K562 (cell line): ENCODE measurements around the gene KLC1. TPM values are rescaled to one million over a fixed set of nuclear protein-coding genes. Genes with fewer than 3 reads are reported as not detected.

Experiments
- ATAC-seq: fragments of 200-7000 bp; cut with Tn5 transposase; 3 replicates; pipeline ENCODE4 v1.9.1; 2020; ENCODE audit warnings: moderate library complexity
- BruUV-seq: library from RNA; stranded (reverse); fragments of 400-500 nt; replicated peaks from 2 replicates; lab custom pipeline; 2021; lab: Mats Ljungman, UMichigan
- CTCF ChIA-PET: fragments of 300-600 bp; formaldehyde crosslinking; extraction: SDS; loops from one replicate; lab custom pipeline; 2021; ENCODE audit warnings: low intra/inter-chr PET ratio; lab: Yijun Ruan, JAX
- POLR2A ChIA-PET: fragments of 300-600, 350-650 bp; sonication (Branson Sonifier 250); formaldehyde crosslinking; extraction: SDS; loops from one replicate; lab custom pipeline; 2021; ENCODE audit warnings: antibody characterized with exemption, inconsistent platforms; lab: Yijun Ruan, JAX
- DNase-seq, 4 experiments: peaks; one replicate each; pipeline versions ENCODE4 v3.0.0 to v3.0.0-alpha.2; 2011 to 2018; ENCODE audit warnings: low spot score in 3 of 4, mixed read lengths in 3 of 4; ENCODE audit errors: extremely low read depth in 1 of 4
- FAIRE-seq: peaks from 2 replicates; lab custom pipeline; 2011; peaks lifted over from hg19 to GRCh38; lab: Jason Lieb, UNC
- H2AFZ ChIP-seq: 2 replicates; pipeline ENCODE4 v1.6.0; 2011; ENCODE audit warnings: low read depth, low read length, control low read depth, inconsistent platforms
- H3K27ac ChIP-seq: fragments of 200-600 bp; 3 replicates; pipeline ENCODE4 v1.8.0; 2011; ENCODE audit warnings: low read depth, mild to moderate bottlenecking, control low read depth, inconsistent platforms, low read length, moderate library complexity, mixed read lengths; ENCODE audit errors: extremely low read depth
- H3K27me3 ChIP-seq, 2 experiments: fragments of 300-600 bp in 1 of 2; 2 replicates in 1 of 2; 3 replicates in 1 of 2; pipeline versions ENCODE4 v1.6.0 to v1.8.0; 2011; ENCODE audit warnings: inconsistent platforms in 2 of 2, low read length in 2 of 2, mild to moderate bottlenecking in 1 of 2, mixed read lengths in 1 of 2, moderate library complexity in 1 of 2; ENCODE audit not compliant: control insufficient read depth in 2 of 2, insufficient read depth in 2 of 2
- H3K36me3 ChIP-seq: fragments of 300-600 bp; 3 replicates; pipeline ENCODE4 v1.8.0; 2011; ENCODE audit warnings: mild to moderate bottlenecking, low read length, inconsistent platforms; ENCODE audit not compliant: control insufficient read depth, insufficient read depth
- H3K4me1 ChIP-seq, 2 experiments: fragments of 200-600 bp in 1 of 2; replicated peaks in 1 of 2; 2 replicates in 1 of 2; 3 replicates in 1 of 2; pipeline versions ENCODE4 v1.5.1 to v1.8.0; 2011; ENCODE audit warnings: inconsistent platforms in 2 of 2, low read length in 2 of 2, mild to moderate bottlenecking in 1 of 2, mixed read lengths in 1 of 2, moderate library complexity in 1 of 2; ENCODE audit not compliant: control insufficient read depth in 2 of 2, insufficient read depth in 2 of 2
- H3K4me2 ChIP-seq: 2 replicates; pipeline ENCODE4 v1.6.1; 2011; ENCODE audit warnings: low read length, control low read depth, inconsistent platforms, mixed read lengths; ENCODE audit not compliant: insufficient read depth
- H3K4me3 ChIP-seq: fragments of 200-600 bp; sonication (generic), shearing (Covaris generic); 2 replicates; pipeline ENCODE4 v1.5.1; 2016; ENCODE audit warnings: control low read depth, inconsistent platforms
- H3K79me2 ChIP-seq: fragments of 200-600 bp; 3 replicates; pipeline ENCODE4 v1.8.0; 2011; ENCODE audit warnings: low read length, inconsistent platforms; ENCODE audit not compliant: control insufficient read depth, insufficient read depth
- H3K9ac ChIP-seq, 2 experiments: 2 replicates each; pipeline versions ENCODE4 v1.6.0 to v1.6.1; 2011; ENCODE audit warnings: low read depth in 2 of 2, low read length in 2 of 2, control low read depth in 1 of 2, inconsistent platforms in 1 of 2, mild to moderate bottlenecking in 1 of 2, mixed read lengths in 1 of 2; ENCODE audit not compliant: insufficient read depth in 1 of 2
- H3K9me1 ChIP-seq: one replicate; pipeline ENCODE4 v1.6.0; 2011; ENCODE audit warnings: inconsistent platforms, mild to moderate bottlenecking, low read length, moderate library complexity; ENCODE audit not compliant: control insufficient read depth, insufficient read depth
- H3K9me3 ChIP-seq: replicated peaks from 2 replicates; pipeline ENCODE4 v1.5.1; 2011; ENCODE audit warnings: low read depth, low read length, inconsistent platforms; ENCODE audit not compliant: control insufficient read depth, insufficient read depth
- H4K20me1 ChIP-seq: replicated peaks from 2 replicates; pipeline ENCODE4 v1.6.1; 2011; ENCODE audit warnings: low read length, inconsistent platforms, mixed read lengths; ENCODE audit not compliant: control insufficient read depth, insufficient read depth
- CBX5 ChIP-seq: IDR thresholded peaks from 2 replicates; pipeline ENCODE4 v1.6.1; 2014; ENCODE audit warnings: low read depth, borderline replicate concordance
- LCOR ChIP-seq: sonication (generic); formaldehyde crosslinking; IDR thresholded peaks from 2 replicates; pipeline ENCODE4 v1.8.0; 2022; ENCODE audit warnings: mild to moderate bottlenecking, missing genetic modification reagents
- MTF1 ChIP-seq: fragments of 250-450 bp; sonication (Bioruptor Pico); IDR thresholded peaks from 2 replicates; pipeline ENCODE4 v1.9.0; 2021; ENCODE audit warnings: moderate library complexity, mild to moderate bottlenecking, inconsistent platforms, borderline replicate concordance
- RBM25 ChIP-seq: fragments of 200-400 bp; formaldehyde crosslinking; IDR thresholded peaks from 2 replicates; pipeline ENCODE4 v1.6.1; 2018; ENCODE audit warnings: low read length, low read depth, moderate library complexity; ENCODE audit not compliant: severe bottlenecking
- ZC3H11A ChIP-seq: IDR thresholded peaks from 2 replicates; pipeline ENCODE4 v1.6.1; 2012; ENCODE audit warnings: low read depth, low read length, improper control_type of control experiment
- WGBS: fragments of 100-300 bp; shearing (Covaris generic); methylation state at CpG from one replicate; pipeline ENCODE4 v1.1.6; 2016; ENCODE audit warnings: low coverage, mixed read lengths; ENCODE audit not compliant: insufficient coverage; ENCODE audit errors: missing lambda C conversion rate; 5-methylcytosine and 5-hydroxymethylcytosine counted together
- in situ Hi-C: fragments of 300-500 bp; cut with MboI; formaldehyde crosslinking; loops from 4 replicates; pipeline ENCODE4 v1.15.0; 2018; ENCODE audit warnings: inconsistent platforms, mixed read lengths
- intact Hi-C: fragments of 100-400 bp; cut with micrococcal nuclease; formaldehyde crosslinking; loops from 2 replicates; pipeline ENCODE4 v1.14.2; 2022
- polyA plus RNA-seq, 8 experiments: library from polyadenylated mRNA; depleted of rRNA in 4 of 8; stranded (reverse) in 5 of 8; unstranded in 3 of 8; fragments of >200 nt; fragmentation: Nextera tagmentation in 2 of 8; fragmentation: Illumina TruSeq in 1 of 8; extraction: Ambion mirVana in 2 of 8; extraction: Trizol in 1 of 8; gene quantifications; 2 replicates each; pipeline versions ENCODE4 v1.2.1 to v1.2.3, GENCODE V29; 2011 to 2014; ENCODE audit warnings: inconsistent platforms in 1 of 8, missing spikeins in 1 of 8
- total RNA-seq, 7 experiments: library from RNA; depleted of rRNA in 6 of 7; stranded (reverse); fragments of >200 nt in 6 of 7; fragmentation: Illumina TruSeq in 2 of 7; extraction: Trizol in 2 of 7; gene quantifications; 2 replicates each; pipeline versions ENCODE4 v1.2.1 to v1.2.3, GENCODE V29; 2011 to 2021; ENCODE audit warnings: low replicate concordance in 1 of 7
- TF ChIP-seq, protein P1 (sequence below): fragments of 200-800 bp; sonication (Bioruptor generic); IDR thresholded peaks from 2 replicates; pipeline ENCODE4 v1.6.1; 2016; ENCODE audit warnings: missing genetic modification characterization, missing compliant biosample characterization
- TF ChIP-seq, protein P2 (sequence below): fragments of 250-450 bp; sonication (Bioruptor Pico); IDR thresholded peaks from 2 replicates; pipeline ENCODE4 v1.8.0; 2021; ENCODE audit warnings: mild to moderate bottlenecking, moderate library complexity

KLC1 gene
- total and polyA plus RNA-seq, 9 of the 15 experiments (the other 6 are each of a cell fraction or from before 2014, with no cell fraction given), result 4.9 to 134 (median 54.8) TPM

DNA sequence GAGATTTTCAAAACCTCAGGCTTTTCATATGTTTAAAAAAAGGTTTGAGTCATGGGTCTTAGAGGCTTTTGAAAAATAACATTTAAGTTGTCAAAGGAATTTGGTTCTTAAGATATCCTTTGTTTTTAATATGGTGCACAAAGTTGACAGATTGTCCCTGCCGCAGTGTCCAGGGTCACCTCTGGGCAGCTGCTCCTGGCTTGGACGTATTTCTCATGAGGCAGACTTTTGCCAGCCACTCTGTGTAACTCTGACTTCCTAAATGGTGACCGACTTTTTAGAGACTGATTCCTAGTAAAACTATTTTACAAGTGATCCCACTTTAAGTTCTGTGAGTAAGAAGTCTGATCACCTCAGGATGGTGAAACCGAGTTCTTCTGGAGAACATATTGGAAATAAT, 58.7 kb downstream of the KLC1 start:
- no peak overlapping the region for H3K9ac ChIP-seq
- no peak overlapping the region for H3K27ac ChIP-seq
- no peak overlapping the region for H2AFZ ChIP-seq
- BruUV-seq, result no TSS peak
- in situ Hi-C loops (no loop called here), intact Hi-C loops (loop anchor here (10.0 kb wide), 1 partner anchor 113 kb away; no protein-coding TSS in a partner anchor)
- no peak overlapping the region for H3K4me3 ChIP-seq
- no peaks in the 10 kb centered on the region for H3K9me1 ChIP-seq
- H3K4me1 ChIP-seq, result no peaks in the 10 kb centered on the region
- no peaks in the 10 kb centered on the region for H3K9me3 ChIP-seq
- H3K36me3 ChIP-seq, result peaks cover 64% of the 10 kb centered on the region; the same call in 1 of the 3 replicates
- POLR2A ChIA-PET, result interaction anchor here (0.7 kb wide), 1 partner anchor 15 kb away, joined by 4 read pairs; no protein-coding TSS in a partner anchor
- no peaks in the 10 kb centered on the region for H3K79me2 ChIP-seq
- H3K4me2 ChIP-seq, result no peak overlapping the region
- H4K20me1 ChIP-seq, result no peaks in the 10 kb centered on the region
- no peak for DNase-seq
- no peaks in the 10 kb centered on the region for H3K27me3 ChIP-seq
- no peak for ATAC-seq
- FAIRE-seq, result no peak
- CTCF ChIA-PET, result no interaction called here
- WGBS, result 94% methylated on average over 4 of the region's 4 CpGs
- TF ChIP-seq, protein P1, sequence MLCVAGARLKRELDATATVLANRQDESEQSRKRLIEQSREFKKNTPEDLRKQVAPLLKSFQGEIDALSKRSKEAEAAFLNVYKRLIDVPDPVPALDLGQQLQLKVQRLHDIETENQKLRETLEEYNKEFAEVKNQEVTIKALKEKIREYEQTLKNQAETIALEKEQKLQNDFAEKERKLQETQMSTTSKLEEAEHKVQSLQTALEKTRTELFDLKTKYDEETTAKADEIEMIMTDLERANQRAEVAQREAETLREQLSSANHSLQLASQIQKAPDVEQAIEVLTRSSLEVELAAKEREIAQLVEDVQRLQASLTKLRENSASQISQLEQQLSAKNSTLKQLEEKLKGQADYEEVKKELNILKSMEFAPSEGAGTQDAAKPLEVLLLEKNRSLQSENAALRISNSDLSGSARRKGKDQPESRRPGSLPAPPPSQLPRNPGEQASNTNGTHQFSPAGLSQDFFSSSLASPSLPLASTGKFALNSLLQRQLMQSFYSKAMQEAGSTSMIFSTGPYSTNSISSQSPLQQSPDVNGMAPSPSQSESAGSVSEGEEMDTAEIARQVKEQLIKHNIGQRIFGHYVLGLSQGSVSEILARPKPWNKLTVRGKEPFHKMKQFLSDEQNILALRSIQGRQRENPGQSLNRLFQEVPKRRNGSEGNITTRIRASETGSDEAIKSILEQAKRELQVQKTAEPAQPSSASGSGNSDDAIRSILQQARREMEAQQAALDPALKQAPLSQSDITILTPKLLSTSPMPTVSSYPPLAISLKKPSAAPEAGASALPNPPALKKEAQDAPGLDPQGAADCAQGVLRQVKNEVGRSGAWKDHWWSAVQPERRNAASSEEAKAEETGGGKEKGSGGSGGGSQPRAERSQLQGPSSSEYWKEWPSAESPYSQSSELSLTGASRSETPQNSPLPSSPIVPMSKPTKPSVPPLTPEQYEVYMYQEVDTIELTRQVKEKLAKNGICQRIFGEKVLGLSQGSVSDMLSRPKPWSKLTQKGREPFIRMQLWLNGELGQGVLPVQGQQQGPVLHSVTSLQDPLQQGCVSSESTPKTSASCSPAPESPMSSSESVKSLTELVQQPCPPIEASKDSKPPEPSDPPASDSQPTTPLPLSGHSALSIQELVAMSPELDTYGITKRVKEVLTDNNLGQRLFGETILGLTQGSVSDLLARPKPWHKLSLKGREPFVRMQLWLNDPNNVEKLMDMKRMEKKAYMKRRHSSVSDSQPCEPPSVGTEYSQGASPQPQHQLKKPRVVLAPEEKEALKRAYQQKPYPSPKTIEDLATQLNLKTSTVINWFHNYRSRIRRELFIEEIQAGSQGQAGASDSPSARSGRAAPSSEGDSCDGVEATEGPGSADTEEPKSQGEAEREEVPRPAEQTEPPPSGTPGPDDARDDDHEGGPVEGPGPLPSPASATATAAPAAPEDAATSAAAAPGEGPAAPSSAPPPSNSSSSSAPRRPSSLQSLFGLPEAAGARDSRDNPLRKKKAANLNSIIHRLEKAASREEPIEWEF (CRISPR knock-in tag), result no peak
- TF ChIP-seq RBM25, result no peak
- TF ChIP-seq, protein P2, sequence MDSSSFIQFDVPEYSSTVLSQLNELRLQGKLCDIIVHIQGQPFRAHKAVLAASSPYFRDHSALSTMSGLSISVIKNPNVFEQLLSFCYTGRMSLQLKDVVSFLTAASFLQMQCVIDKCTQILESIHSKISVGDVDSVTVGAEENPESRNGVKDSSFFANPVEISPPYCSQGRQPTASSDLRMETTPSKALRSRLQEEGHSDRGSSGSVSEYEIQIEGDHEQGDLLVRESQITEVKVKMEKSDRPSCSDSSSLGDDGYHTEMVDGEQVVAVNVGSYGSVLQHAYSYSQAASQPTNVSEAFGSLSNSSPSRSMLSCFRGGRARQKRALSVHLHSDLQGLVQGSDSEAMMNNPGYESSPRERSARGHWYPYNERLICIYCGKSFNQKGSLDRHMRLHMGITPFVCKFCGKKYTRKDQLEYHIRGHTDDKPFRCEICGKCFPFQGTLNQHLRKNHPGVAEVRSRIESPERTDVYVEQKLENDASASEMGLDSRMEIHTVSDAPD, result no peak
- TF ChIP-seq LCOR (CRISPR knock-in tag), result no peak
- no peak for TF ChIP-seq ZC3H11A
- TF ChIP-seq MTF1, result no peak
- TF ChIP-seq CBX5, result no peak
